Ascending aorta (tissue), 2 donors: ENCODE measurements around the gene FIZ1. TPM values are rescaled to one million over a fixed set of nuclear protein-coding genes. Genes with fewer than 3 reads are reported as not detected.
A peak's percentile ranks its signal among the peaks of the same experiment; 100 is the strongest.

Source experiments
- DNase-seq, 2 donors: peaks; one replicate each; pipeline ENCODE4 v3.0.0-alpha.2; 2019; ENCODE audit warnings: low spot score in 2 of 2
- H3K27ac ChIP-seq, 2 donors: fragments of 200-600 bp; sonication (generic); one replicate each; pipeline ENCODE4 v1.5.1; 2016 to 2017; ENCODE audit warnings: mild to moderate bottlenecking in 1 of 2
- H3K27me3 ChIP-seq: fragments of 200-600 bp; sonication (generic); one replicate; pipeline ENCODE4 v1.5.1; 2017
- H3K36me3 ChIP-seq, 2 donors: fragments of 200-600 bp; sonication (generic); one replicate each; pipeline ENCODE4 v1.5.1; 2016
- H3K4me1 ChIP-seq, 2 donors: fragments of 200-600 bp; sonication (generic); one replicate each; pipeline ENCODE4 v1.5.1; 2016 to 2017; ENCODE audit warnings: mild to moderate bottlenecking in 1 of 2
- H3K4me3 ChIP-seq, 2 donors: fragments of 200-600 bp; sonication (generic); one replicate each; pipeline ENCODE4 v1.5.1; 2016 to 2017; ENCODE audit warnings: mild to moderate bottlenecking in 1 of 2
- H3K9me3 ChIP-seq, 2 donors: fragments of 200-600 bp; sonication (generic); one replicate each; pipeline ENCODE4 v1.5.1; 2016
- intact Hi-C: fragments of 100-400 bp; cut with DNase I; formaldehyde crosslinking; loops from one replicate; pipeline ENCODE4 v1.15.1; 2023
- total RNA-seq: library from RNA; depleted of rRNA; stranded (reverse); fragments of >200 nt; gene quantifications from one replicate; pipeline ENCODE4 v1.1.0, GENCODE V29; 2016
- TF ChIP-seq, protein P1 (sequence below), 3 experiments: fragments of 200-600 bp in 2 of 3; fragments of 450-650 bp in 1 of 3; sonication (generic) in 2 of 3; IDR thresholded peaks; one replicate each; pipeline ENCODE4 v1.5.1; 2016 to 2019; ENCODE audit warnings: antibody characterized with exemption in 3 of 3, mild to moderate bottlenecking in 1 of 3, moderate library complexity in 1 of 3

Gene FIZ1
- total RNA-seq, 1 donor from 2014 or later, result 30.5 TPM

DNA sequence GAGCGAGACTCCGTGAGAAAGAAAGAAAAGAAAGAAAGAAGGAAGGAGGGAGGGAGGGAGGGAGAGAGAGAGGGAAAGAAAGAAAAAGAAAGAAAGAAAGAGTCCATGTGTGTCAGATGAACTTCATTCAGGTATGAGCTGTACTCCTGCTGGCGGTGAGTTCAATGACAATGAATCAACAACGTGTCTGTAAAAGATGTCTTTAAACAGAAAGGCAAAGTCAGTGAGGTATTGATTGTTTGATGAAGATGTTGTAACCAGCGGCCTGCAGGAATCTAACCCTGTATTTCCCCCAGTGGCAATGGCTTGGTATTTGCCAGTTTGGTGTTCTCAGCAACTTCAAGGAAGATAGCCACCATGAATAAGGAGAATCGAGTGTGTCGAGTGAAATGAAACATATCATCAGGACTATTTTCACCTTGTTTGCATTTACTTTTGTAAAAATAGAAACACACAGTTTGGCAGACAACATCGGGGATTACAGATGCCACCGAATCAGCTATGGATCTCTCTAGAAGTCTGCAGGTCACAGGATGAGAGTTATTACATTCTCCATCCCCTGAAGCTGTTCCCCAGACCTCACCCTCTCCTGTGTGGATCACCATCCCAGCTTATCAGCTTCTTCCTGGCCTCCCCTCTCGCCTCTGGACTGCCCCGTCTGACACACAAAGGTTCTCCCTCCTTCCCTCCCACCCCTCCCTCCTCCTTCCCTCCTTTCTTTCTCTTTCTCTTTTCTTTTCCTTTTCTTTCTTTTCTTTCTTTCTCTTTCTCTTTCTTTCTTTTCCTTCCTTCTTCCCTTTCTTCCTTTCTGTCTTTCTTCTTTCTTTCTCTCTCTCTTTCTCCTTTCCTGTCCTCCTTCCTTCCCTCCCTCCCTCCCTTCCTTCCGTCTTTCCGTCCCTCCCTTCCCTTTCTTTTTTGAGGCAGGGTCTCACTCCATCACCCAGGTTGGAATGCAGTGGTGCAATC is 45.8 kb downstream of the FIZ1 start:
- no peak overlapping the region for H3K4me3 ChIP-seq
- H3K36me3 ChIP-seq, result no peaks in the 10 kb centered on the region
- no peak overlapping the region for H3K27ac ChIP-seq
- TF ChIP-seq, protein P1, sequence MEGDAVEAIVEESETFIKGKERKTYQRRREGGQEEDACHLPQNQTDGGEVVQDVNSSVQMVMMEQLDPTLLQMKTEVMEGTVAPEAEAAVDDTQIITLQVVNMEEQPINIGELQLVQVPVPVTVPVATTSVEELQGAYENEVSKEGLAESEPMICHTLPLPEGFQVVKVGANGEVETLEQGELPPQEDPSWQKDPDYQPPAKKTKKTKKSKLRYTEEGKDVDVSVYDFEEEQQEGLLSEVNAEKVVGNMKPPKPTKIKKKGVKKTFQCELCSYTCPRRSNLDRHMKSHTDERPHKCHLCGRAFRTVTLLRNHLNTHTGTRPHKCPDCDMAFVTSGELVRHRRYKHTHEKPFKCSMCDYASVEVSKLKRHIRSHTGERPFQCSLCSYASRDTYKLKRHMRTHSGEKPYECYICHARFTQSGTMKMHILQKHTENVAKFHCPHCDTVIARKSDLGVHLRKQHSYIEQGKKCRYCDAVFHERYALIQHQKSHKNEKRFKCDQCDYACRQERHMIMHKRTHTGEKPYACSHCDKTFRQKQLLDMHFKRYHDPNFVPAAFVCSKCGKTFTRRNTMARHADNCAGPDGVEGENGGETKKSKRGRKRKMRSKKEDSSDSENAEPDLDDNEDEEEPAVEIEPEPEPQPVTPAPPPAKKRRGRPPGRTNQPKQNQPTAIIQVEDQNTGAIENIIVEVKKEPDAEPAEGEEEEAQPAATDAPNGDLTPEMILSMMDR (IDR thresholded peaks at IDR 0.05), result no peak
- no peaks in the 10 kb centered on the region for H3K27me3 ChIP-seq
- peaks cover 5 to 14% of the 10 kb centered on the region in 2 donors for H3K4me1 ChIP-seq
- no peak for DNase-seq
- intact Hi-C loops, result no loop called here
- no peaks in the 10 kb centered on the region for H3K9me3 ChIP-seq

DNA sequence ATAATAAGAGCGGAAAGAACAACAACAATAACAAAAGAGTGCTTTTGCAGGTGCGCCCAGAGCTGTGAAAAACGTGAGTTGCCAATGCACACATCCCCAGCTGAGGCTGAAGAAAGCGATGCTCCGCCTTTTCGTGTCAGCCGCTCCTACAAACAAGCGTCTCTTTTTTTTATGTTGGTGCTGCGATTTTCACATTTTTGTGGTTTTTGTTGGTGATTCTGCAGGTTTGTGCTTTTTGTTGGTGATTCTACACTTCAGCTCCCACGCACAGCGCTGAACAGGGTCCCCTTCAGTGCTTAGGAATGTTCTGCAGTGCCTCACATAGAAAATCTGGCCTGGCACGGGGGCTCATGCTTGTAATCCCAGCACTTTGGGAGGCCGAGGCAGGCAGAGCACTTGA is 46.7 kb downstream of the FIZ1 start:
- no peak overlapping the region for H3K27ac ChIP-seq

DNA sequence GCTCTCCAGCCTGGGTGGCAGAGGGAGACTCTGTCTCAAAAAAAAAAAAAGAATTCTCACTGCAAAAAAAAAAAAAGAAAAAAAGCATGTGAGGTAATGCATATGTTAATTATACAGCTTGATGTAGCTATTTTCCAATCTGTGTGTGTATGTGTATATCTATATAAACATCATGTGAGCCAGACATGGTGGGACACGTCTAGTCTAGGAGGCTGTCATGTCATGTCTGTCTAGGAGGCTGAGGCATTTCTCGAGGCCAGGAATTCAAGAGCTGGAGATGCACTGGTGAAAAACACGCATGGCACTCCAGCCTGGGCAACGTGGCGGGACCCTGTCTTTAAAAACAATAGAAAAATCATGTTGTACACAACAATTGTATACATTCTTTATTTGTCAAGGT is 47.1 kb downstream of the FIZ1 start:
- no peak overlapping the region for H3K27ac ChIP-seq
- H3K27me3 ChIP-seq, result no peaks in the 10 kb centered on the region
- peaks cover 5 to 21% of the 10 kb centered on the region in 2 donors for H3K4me1 ChIP-seq
- H3K9me3 ChIP-seq, result no peaks in the 10 kb centered on the region
- H3K4me3 ChIP-seq, result no peak overlapping the region
- intact Hi-C loops, result no loop called here
- no peaks in the 10 kb centered on the region for H3K36me3 ChIP-seq
- TF ChIP-seq, protein P1 (IDR thresholded peaks at IDR 0.05), result no peak
- DNase-seq, result no peak

More for the DNA sequence above, 46.7 kb downstream of the FIZ1 start:
- H3K9me3 ChIP-seq, result no peaks in the 10 kb centered on the region
- H3K27me3 ChIP-seq, result no peaks in the 10 kb centered on the region
- no peak overlapping the region for H3K4me3 ChIP-seq
- TF ChIP-seq, protein P1 (IDR thresholded peaks at IDR 0.05), result no peak
- H3K36me3 ChIP-seq, result no peaks in the 10 kb centered on the region
- peaks cover 5 to 20% of the 10 kb centered on the region in 2 donors for H3K4me1 ChIP-seq
- intact Hi-C loops, result no loop called here
- DNase-seq, result no peak

DNA sequence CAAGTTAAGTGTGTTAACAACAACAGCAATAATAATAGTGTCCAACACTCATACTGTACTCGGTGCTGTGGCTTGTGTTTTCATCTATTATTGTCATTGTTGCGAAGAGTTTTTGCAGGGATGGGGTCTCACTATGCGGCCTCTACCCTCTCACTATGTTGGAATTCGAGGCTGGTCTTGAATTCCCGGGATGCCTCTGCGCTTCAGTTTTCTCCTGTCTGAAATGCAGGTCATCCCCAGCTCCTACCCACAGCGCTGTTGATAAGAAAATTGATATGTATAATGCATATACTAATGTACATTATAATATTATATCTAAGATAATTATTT is 49.0 kb downstream of the FIZ1 start:
- Histone ChIP-seq H3K9me3 (no peaks in the 10 kb centered on the region), H3K27ac (no peak overlapping the region), H3K4me1 (peaks cover 5 to 33% of the 10 kb centered on the region in 2 donors), H3K36me3 (no peaks in the 10 kb centered on the region), H3K4me3 (no peak overlapping the region), H3K27me3 (no peaks in the 10 kb centered on the region)
- DNase-seq, result no peak
- intact Hi-C loops, result no loop called here
- TF ChIP-seq, protein P1 (IDR thresholded peaks at IDR 0.05), result no peak

DNA sequence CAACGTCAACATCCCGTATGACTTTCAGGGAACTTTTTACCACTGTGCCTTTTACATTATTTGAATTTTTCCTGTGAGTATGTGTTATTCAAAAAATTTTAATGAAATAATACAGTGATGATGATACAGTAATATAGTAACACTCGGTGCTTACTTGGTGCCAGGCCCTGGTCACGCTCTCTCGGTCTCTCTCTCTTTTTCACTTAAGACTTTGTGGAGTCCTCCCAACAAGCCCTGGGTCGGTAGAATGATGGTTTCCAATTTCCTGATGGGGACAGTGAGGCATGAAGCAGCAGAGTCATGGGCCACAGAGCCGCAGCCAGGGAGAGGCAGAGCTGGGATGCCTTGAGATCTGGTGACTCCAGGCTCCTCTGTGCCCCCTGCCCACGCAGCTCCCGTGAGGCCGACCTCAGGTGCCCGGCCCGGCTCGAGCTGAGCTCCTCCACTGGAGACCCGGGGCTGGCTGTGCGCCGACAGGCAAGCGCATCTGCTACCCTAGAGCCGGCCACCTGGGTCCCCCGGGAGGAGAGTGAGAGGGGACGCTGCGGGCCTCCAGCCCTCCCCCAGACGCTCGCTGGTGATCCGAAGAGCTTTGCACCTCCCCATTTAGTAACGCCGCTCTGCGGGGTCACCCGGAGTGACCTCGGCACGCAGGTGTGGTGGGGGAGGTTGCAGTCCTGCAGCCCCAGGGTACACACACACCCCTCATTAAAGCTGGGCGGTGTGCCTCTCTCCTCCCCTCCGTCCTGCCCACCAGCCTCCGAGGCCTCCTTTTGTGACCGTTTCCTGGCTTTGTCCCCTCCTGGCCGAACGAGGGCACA is 49.6 kb downstream of the FIZ1 start:
- no peaks in the 10 kb centered on the region for H3K27me3 ChIP-seq
- no peaks in the 10 kb centered on the region for H3K36me3 ChIP-seq
- peaks cover 5 to 33% of the 10 kb centered on the region in 2 donors for H3K4me1 ChIP-seq
- peak overlapping the region; percentile 61 to 70 for H3K27ac ChIP-seq
- no peaks in the 10 kb centered on the region for H3K9me3 ChIP-seq
- intact Hi-C loops, result loop anchor here (1.0 kb wide), 2 partner anchors 31 to 32 kb away; partner anchors contain the start of gene ZNF579
- TF ChIP-seq, protein P1 (IDR thresholded peaks at IDR 0.05), result no peak
- peak in 1 of 2 donors; percentile 77 for DNase-seq
- peak overlapping the region; percentile 30 to 45 for H3K4me3 ChIP-seq
